OCI-M2 (cell line): Measurements from ENCODE around the gene PNMA8B.

Experiments used
- DNase-seq: peaks from one replicate; lab custom pipeline; 2025; ENCODE audit not compliant: unreplicated experiment; lab: John Stamatoyannopoulos, UW

The PNMA8B gene

GRCh38 chr19:46487802-46488445 lies 7.7 kb downstream of the PNMA8B start:
- DNase-seq = peak; percentile 82

- DNase-seq = no peak
Measured at GRCh38 chr19:46487178-46487801, 8.4 kb downstream of the PNMA8B start.

GRCh38 chr19:46486358-46486757 lies 9.3 kb downstream of the PNMA8B start:
- no peak for DNase-seq

GRCh38 chr19:46484656-46485055 lies 11.0 kb downstream of the PNMA8B start:
- no peak for DNase-seq

GRCh38 chr19:46482631-46483030 lies 13.0 kb downstream of the PNMA8B start:
- DNase-seq = no peak

- no peak for DNase-seq
Measured at GRCh38 chr19:46481947-46482346, 13.7 kb downstream of the PNMA8B start.

DNA sequence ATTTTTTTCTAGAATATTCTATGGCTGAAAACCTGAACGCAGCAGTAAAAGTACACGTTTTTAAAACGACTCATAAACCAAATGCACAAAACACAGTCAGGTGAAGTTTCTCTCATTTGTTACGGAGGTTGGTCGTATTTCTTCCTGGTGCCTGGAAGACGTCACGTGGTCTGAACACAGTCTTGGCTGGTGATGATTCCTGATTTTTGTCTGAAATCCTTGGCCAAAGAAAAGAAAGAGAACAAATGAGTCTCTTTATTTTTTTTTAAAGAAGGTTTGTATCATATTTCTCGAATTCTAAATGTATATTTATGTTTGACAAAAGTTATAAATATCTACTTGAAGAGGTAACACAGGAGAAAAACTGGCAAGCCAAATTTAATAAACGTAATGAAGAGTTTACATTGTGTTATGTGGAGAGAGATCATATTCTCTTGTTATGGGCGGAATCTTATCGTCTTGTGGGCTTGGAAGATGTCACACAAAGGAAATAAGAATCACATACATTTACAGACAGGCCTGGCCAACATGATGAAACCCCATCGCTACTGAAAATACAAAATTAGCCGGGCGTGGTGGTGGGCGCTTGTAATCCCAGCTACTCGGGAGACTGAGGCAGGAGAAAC lies 14.3 kb downstream of the PNMA8B start:
- no peak for DNase-seq

GRCh38 chr19:46480415-46480814 lies 15.3 kb downstream of the PNMA8B start:
- DNase-seq = no peak

- no peak for DNase-seq
Measured at GRCh38 chr19:46478356-46478986, 17.2 kb downstream of the PNMA8B start.

- no peak for DNase-seq
Measured at GRCh38 chr19:46475986-46476385, 19.7 kb downstream of the PNMA8B start.

DNA sequence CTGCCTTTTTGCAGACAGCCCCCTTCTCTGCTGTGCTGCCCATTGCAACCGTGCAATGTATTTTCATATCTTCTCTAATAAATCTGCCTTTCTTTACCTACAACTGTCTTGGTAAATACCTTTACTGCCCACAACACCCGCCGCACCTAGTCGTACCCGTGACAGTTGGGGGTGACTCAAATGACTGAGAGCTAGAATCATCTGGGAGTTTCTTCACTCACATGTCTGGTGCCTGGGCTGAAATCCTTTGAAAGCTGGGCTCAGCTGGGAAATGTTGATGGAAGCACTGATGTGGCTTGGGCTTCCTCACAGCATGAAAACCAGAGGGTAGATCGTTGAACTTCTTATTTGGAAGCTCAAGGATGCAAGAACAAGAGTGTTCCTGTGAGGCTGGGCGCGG lies 21.5 kb downstream of the PNMA8B start:
- no peak for DNase-seq

DNA sequence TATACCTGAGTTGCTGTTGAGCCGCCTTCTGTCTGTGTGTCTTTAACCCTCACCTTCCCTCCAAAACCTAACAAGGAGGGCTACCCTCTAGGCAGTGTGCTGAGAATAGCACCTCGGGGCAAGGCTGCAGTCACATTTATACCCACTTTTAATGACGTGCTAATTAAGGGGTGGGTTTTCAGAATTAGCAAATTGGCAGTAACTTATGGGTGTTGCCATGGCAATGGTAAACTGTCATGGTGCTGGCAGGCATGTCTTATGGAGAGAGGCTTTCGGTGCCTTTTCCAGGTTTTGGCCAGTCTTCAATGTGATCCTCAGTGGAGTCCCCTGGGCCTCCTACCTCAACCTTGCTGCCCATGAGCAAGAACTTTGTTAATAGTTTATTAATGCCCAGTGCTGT lies 23.1 kb downstream of the PNMA8B start:
- DNase-seq = no peak

- no peak for DNase-seq
Measured at GRCh38 chr19:46471811-46472543, 23.7 kb downstream of the PNMA8B start.

GRCh38 chr19:46471116-46471733 lies 24.4 kb downstream of the PNMA8B start, which contains the start of gene PNMA8A:
PNMA8A (minus strand) TSS chr19:46471563; CDS start chr19:46471035, 528 bp downstream.
- no peak for DNase-seq

- DNase-seq = no peak
Measured at GRCh38 chr19:46470376-46470775, 25.3 kb downstream of the PNMA8B start.

DNA sequence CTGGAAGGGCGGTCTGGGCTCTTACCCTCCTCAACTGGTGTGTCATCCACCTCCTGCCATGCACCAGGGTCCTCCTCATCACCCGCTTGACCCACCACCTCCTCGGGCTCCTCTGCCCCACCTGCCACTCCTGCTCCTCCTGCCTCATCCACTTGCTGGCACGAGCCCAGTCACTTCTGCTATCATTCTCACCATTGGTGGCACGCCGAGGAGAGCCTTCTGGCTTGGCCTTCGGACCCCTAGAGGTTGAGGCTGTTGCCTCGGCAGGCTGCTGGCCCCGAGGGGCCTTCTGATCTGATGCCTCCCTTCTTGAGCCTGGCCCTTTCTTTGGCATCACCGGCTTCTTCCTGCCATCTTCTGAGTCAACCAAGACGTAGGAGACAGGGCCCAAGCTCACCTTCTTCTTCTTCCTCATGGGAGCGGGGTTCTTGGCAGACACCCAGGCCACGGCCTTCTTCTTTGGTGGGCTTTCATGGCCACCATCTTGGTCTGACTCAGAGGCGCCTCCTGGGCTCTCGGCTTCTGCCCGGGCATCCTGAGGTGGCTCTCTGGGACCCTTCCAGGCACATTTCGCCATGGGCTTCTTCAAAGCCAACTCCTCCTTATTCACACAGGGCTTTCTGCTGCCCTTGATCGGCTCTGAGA lies 26.0 kb downstream of the PNMA8B start:
- no peak for DNase-seq

GRCh38 chr19:46466536-46467196 lies 29.0 kb downstream of the PNMA8B start:
- no peak for DNase-seq

- no peak for DNase-seq
Measured at GRCh38 chr19:46463516-46463915, 32.2 kb downstream of the PNMA8B start.

GRCh38 chr19:46461537-46461936 lies 34.1 kb downstream of the PNMA8B start:
- no peak for DNase-seq

GRCh38 chr19:46460981-46461380 lies 34.7 kb downstream of the PNMA8B start:
- DNase-seq = no peak
